GM19324 (cell line): ENCODE measurements around the gene NCR3LG1.

ENCODE experiments used
- ATAC-seq: cut with Tn5 transposase; IDR thresholded peaks from one replicate; pipeline ENCODE4 v1.9.1; 2021; ENCODE audit warnings: mild to moderate bottlenecking, moderate library complexity; ENCODE audit not compliant: unreplicated experiment, low FRiP score

NCR3LG1 gene

GRCh38 chr11:17391493-17392355 is 40.1 kb downstream of the NCR3LG1 start:
- no peak for ATAC-seq

- ATAC-seq, result no peak
These were observed 41.3 kb downstream of the NCR3LG1 start for GRCh38 chr11:17392872-17393271.

GRCh38 chr11:17393472-17393871 is 41.9 kb downstream of the NCR3LG1 start:
- no peak for ATAC-seq

- no peak for ATAC-seq
These were observed 43.3 kb downstream of the NCR3LG1 start for GRCh38 chr11:17394743-17395390.

DNA sequence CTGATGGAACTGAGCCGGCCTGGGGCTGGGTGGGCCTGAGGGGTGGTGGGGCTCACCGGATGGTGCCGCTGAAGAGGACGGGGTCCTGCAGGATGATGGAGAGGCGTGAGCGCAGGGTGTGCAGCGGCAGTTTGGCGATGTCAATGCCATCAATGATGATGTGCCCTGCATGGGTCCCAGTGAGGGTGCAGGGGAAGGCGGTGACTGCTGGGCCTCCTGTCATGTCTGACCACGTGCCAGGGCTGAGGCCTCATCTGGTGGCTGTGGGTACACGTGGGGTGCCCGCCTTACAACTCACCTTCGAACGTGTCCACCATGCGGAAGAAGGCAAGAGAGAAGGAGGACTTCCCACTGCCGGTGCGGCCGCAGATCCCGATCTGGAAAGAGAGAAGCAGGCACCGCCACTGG is 44.0 kb downstream of the NCR3LG1 start:
- no peak for ATAC-seq

DNA sequence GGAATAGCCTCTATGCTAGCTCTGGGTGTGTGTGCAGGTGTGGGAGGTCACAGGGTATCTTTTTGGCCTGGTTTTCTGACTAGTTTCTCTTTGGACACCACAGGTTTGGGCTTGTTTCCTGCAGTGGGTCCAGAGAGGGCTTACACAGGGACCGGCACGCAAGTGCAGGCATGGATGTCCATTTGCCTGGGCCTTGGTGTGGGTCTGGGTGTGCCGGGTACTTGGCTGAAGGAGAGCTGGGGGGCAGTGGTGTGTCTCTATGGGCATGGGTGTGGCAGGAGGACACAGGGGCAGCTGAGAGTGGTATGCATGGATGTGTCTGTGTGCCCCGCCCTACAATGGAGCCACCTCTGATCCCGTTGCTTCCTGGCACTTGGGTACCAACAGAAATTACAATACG is 44.4 kb downstream of the NCR3LG1 start:
- no peak for ATAC-seq

- ATAC-seq, result no peak
These were observed 45.2 kb downstream of the NCR3LG1 start for GRCh38 chr11:17396598-17397310.

GRCh38 chr11:17397311-17398002 is 45.9 kb downstream of the NCR3LG1 start:
- ATAC-seq, result no peak

GRCh38 chr11:17399236-17399635 is 47.6 kb downstream of the NCR3LG1 start:
- no peak for ATAC-seq

DNA sequence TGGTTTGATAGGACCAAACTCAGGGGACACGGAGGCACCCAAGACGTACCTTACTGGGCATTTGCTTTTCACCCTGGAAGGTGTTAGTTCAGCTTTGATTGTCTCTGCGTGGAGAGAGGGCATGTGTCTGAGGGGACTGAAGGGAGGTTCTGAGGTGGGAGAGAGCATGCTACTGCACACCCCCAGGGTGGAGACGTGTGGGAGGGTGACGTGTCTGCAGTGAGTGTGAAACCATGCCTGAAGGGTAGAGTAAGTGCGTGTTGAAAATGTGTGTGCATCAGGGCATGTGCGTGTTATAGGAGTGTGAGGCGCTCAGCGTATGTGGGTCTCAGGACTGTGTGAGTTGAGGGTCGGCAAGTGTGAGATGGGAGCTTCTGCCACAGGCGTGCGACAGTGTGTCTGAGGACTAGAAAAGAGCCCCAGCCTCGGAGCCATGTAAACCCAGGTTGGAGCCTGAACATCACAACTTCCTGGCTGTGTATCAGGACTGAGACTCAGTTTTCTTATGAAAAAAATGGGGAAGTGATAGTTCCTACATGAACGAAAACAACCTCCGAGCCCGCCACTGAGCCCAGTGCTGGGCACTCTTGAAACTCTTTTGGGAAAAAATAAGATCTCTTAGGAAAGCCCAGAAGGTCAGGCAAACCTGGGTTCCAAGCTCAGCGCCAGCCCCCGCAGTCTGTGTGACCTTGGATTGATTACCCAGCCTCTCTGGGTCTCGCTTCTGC is 48.6 kb downstream of the NCR3LG1 start:
- no peak for ATAC-seq

GRCh38 chr11:17401316-17401715 is 49.7 kb downstream of the NCR3LG1 start:
- ATAC-seq, result no peak

DNA sequence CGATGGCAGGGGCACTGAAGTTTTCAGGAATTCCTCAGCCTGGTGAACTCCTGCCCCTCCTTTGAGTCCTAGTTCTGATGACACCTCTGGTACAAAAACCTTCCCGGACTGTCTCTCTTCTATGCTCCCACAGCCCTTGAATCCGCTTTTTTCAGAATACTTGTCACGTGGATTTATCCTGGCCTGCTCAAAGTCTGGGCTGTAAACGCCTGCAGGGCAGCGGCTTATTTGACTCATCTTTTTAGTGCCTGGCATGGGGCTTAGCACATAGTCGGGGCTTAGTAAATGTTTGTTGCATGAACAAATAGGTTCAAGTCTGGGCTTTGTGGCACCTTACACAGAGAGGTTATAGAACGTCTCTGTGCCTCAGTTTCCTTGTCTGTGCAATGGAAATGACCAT is 50.2 kb downstream of the NCR3LG1 start:
- ATAC-seq, result no peak

- ATAC-seq, result no peak
These were observed 50.9 kb downstream of the NCR3LG1 start for GRCh38 chr11:17402486-17402885.

DNA sequence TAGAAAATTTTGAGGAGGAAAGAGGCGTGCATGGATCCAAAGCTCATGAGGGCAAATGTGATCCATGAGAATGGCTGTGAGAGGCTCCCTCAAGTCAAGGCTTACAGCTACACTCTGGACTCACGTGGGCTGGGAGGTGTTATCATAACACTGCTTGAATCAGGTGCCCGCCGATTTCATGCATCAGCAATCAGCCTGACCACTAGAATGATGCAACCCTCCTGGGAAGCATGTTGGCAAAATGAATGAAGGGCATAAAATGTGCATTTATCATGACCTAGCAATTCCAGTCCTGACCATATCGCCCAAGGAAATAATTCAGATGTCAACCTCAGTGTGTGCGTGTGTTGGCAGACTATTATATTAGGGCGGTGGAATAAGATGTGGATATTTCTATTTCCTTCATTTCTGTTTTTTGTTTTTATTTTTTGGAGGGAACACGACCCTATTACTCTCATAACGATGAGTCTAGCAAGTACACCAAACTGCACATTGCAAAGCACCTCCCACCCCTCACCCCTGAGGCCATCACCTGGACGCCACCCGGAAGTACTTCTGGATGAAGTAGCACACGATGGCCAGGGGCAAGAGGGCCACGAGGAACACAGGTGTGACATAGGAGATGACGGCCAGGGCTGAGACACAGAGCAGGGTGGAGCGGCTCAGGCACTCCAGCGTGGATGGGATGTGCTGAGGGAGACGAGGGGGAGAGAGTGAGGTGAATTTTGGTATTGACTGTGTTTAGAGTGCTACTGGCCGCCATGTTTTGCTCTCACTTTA is 52.6 kb downstream of the NCR3LG1 start:
- no peak for ATAC-seq

DNA sequence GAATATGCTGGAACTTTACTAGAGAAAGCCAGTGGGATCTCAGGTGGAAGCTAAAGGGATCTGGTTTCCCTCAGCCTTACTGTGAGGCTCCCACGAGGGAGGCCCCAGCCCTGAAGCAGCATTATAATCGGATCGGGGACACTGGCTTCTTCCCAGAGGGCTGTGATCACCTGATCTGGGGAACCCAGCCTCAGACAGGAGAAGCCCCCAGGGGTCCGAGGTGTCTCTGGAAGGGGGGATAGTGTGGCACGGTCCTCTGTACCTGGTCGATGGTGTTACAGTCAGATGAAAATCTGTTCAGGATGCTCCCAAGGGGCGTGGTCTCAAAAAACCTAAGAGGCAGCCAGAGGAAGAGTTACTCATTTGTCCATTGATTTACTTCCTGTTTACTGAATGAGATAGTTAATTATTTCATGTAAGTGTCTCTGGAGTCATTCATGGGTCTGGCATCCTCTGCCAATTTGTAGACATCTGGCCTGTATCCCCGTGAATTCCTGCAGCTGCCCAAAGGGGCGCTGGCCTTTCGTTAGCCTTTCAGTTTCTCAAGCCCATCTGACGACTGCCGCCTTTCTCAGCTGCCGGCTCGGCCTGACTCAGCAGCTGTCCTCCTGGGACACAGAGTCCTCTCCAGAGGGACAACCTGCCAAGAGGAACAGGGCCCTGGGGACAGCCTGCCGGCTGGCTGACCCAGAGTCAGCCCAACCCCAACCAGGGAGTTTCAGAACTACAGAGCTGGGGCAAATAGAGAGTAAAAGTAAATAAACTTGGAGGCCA is 53.8 kb downstream of the NCR3LG1 start:
- ATAC-seq, result no peak

DNA sequence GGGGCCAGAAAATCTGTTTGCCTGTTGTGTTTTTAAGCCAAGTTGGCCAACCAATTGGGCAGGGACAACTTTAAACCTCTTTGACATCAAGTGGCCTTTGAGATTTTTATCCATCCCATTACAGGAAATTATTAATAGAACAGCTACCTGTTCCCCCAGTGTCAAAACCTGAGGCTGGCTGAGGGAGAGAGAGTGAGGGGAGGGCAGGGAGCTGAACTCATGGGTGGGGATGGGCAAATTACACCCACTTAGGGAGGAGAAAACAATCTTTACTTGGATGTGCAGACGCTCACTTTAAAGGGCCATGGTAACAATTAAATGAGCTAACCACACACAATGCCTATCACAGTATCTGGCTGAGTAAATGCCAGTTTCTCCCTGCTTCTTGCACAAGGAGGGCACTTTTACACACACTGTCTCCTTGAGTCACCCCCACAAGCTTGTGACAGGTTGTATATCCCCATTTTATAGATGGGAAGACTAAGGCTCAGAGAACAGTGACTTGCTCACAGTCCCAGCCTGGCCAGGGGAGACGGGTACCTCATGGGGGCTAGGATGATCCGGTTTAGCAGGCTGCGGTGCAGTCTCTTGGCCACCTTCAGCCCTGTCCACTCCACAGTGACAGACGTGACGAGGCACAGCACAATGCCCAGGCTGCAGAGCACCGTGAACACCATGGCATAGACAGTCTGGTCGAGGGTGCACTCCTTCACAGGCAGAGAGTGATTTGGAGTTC is 54.6 kb downstream of the NCR3LG1 start:
- no peak for ATAC-seq

DNA sequence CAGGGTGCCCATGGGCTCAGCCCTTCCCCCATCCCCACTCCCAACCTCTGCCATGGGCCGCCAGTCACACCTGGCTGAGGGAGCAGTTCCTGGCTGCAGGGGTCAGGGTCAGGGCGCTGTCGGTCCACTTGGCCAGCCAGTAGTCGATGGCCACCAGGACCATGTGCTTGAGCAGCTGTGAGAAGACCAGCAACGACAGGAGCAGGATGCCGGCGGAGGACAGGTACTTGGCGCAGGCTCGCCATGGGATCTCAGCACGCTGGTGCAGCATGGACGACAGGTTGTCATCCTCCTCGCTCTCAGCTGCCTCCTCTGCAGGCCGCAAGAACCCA is 55.2 kb downstream of the NCR3LG1 start:
- no peak for ATAC-seq

DNA sequence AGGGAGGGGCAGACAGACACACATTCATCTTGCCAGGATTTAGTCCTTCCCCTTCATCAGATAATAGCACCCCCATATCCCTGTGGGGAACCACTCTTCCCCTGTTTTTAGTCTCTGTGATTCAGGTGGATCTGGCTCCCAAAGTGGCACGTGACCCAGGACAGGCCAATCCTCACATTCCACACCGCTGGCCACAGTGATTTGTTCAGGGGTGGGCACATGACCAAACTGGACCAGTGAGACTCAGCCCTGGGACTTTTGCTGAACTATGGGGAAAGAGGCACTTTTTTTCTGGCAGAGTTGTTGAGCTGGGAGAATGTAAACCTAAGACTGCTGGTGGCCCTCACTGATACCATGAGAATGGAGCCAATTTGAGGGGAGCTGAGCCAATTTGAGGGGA is 56.0 kb downstream of the NCR3LG1 start:
- ATAC-seq, result no peak
